B cell (primary cell): ENCODE results near the gene ZDHHC24. TPM values are rescaled to one million over a fixed set of nuclear protein-coding genes. Genes with fewer than 3 reads are reported as not detected.

Experiments
- ATAC-seq: fragments of 200-7000 bp; cut with Tn5 transposase; one replicate; pipeline ENCODE4 v1.10.0; 2021; ENCODE audit warnings: low read depth, mild to moderate bottlenecking, moderate number of reproducible peaks, moderate library complexity
- CTCF ChIA-PET: fragments of 350-600 bp; sonication (Branson Sonifier 250); formaldehyde crosslinking; loops from one replicate; lab custom pipeline; 2021; ENCODE audit warnings: antibody characterized with exemption, inconsistent platforms; lab: Charles Lee
- POLR2A ChIA-PET: fragments of 350-600 bp; sonication (Branson Sonifier 250); formaldehyde crosslinking; loops from one replicate; lab custom pipeline; 2021; ENCODE audit warnings: antibody characterized with exemption; lab: Charles Lee
- DNase-seq: peaks from one replicate; pipeline ENCODE4 v3.0.0; 2013
- H2AFZ ChIP-seq: 2 replicates; pipeline ENCODE4 v1.6.1; 2012; ENCODE audit warnings: mild to moderate bottlenecking, low read depth, low read length; ENCODE audit not compliant: insufficient read depth, poor library complexity, severe bottlenecking
- H3K27ac ChIP-seq, 2 donors: 1 replicate in 1 of 2; 2 replicates in 1 of 2; pipeline ENCODE4 v1.5.1; 2012 to 2013; ENCODE audit warnings: low read length in 2 of 2, mild to moderate bottlenecking in 2 of 2, moderate library complexity in 1 of 2
- H3K27me3 ChIP-seq, 4 experiments: fragments of 200-600 bp in 1 of 4; sonication (generic) in 1 of 4; replicated peaks in 1 of 4; 1 replicate in 2 of 4; 2 replicates in 2 of 4; pipeline versions ENCODE4 v1.6.1 to v1.7.0; 2013 to 2016; ENCODE audit warnings: low read length in 3 of 4, mild to moderate bottlenecking in 2 of 4, mixed read lengths in 1 of 4, moderate library complexity in 1 of 4; ENCODE audit not compliant: insufficient read depth in 4 of 4, control insufficient read depth in 3 of 4; ENCODE audit errors: control extremely low read depth in 1 of 4
- H3K36me3 ChIP-seq, 2 experiments: replicated peaks in 1 of 2; 1 replicate in 1 of 2; 2 replicates in 1 of 2; pipeline versions ENCODE4 v1.6.1 to v1.7.1; 2013; ENCODE audit warnings: low read length in 1 of 2; ENCODE audit not compliant: insufficient read depth in 2 of 2, control insufficient read depth in 1 of 2; ENCODE audit errors: control extremely low read depth in 1 of 2, extremely low read depth in 1 of 2
- H3K4me1 ChIP-seq, 2 donors: fragments of 200-600 bp in 1 of 2; sonication (generic) in 1 of 2; 1 replicate in 1 of 2; 2 replicates in 1 of 2; pipeline versions ENCODE4 v1.5.1 to v1.6.1; 2013 to 2017; ENCODE audit warnings: low read length in 2 of 2; ENCODE audit not compliant: control insufficient read depth in 2 of 2, insufficient read depth in 2 of 2
- H3K4me2 ChIP-seq: replicated peaks from 2 replicates; pipeline ENCODE3; 2012; ENCODE audit warnings: mild to moderate bottlenecking, low read depth, low read length; ENCODE audit not compliant: poor library complexity, severe bottlenecking
- H3K4me3 ChIP-seq, 5 experiments: fragments of 200-600 bp in 1 of 5; sonication (generic) in 1 of 5; 1 replicate in 3 of 5; 2 replicates in 2 of 5; pipeline versions ENCODE4 v1.5.1 to v1.7.0; 2011 to 2016; ENCODE audit warnings: low read length in 4 of 5, mild to moderate bottlenecking in 4 of 5, low read depth in 2 of 5, control low read depth in 1 of 5, moderate library complexity in 1 of 5; ENCODE audit not compliant: insufficient read depth in 1 of 5; ENCODE audit errors: control extremely low read depth in 1 of 5, extremely low read depth in 1 of 5
- H3K79me2 ChIP-seq: fragments of 200-600 bp; sonication (generic); one replicate; pipeline ENCODE4 v1.6.0; 2016; ENCODE audit warnings: low read length; ENCODE audit not compliant: control insufficient read depth, insufficient read depth
- H3K9ac ChIP-seq: fragments of 200-600 bp; sonication (generic); 2 replicates; pipeline ENCODE4 v1.6.1; 2017; ENCODE audit warnings: mild to moderate bottlenecking, low read length, moderate library complexity
- H3K9me3 ChIP-seq, 3 donors: one replicate each; pipeline versions ENCODE4 v1.6.1 to v1.7.1; 2013; ENCODE audit warnings: low read length in 2 of 3; ENCODE audit not compliant: control insufficient read depth in 2 of 3, insufficient read depth in 1 of 3; ENCODE audit errors: control extremely low read depth in 1 of 3
- H4K20me1 ChIP-seq: 2 replicates; pipeline ENCODE4 v1.6.0; 2012; ENCODE audit warnings: mild to moderate bottlenecking, low read length; ENCODE audit not compliant: insufficient read depth, control insufficient read depth, poor library complexity, severe bottlenecking
- H3K27ac Mint-ChIP-seq: one replicate; pipeline ENCODE4 v1.8.0; 2021; ENCODE audit warnings: mixed read lengths
- H3K27me3 Mint-ChIP-seq: one replicate; pipeline ENCODE4 v1.8.0; 2021; ENCODE audit warnings: mixed read lengths
- H3K4me1 Mint-ChIP-seq: one replicate; pipeline ENCODE4 v1.8.0; 2021; ENCODE audit warnings: mixed read lengths
- H3K4me3 Mint-ChIP-seq: one replicate; pipeline ENCODE4 v1.8.0; 2021; ENCODE audit warnings: mixed read lengths
- H3K9me3 Mint-ChIP-seq: one replicate; pipeline ENCODE4 v1.8.0; 2022; ENCODE audit warnings: mixed read lengths; ENCODE audit not compliant: insufficient read depth
- CTCF ChIP-seq: fragments of 200-600 bp; IDR thresholded peaks from one replicate; pipeline ENCODE4 v1.8.0; 2022; ENCODE audit warnings: antibody characterized with exemption, mild to moderate bottlenecking
- EZH2 ChIP-seq: IDR thresholded peaks from 2 replicates; pipeline ENCODE4 v1.6.1; 2012; ENCODE audit warnings: borderline replicate concordance, low read depth, mild to moderate bottlenecking, moderate library complexity, low read length; ENCODE audit not compliant: insufficient read depth, poor library complexity, severe bottlenecking
- WGBS: methylation state at CpG from one replicate; pipeline ENCODE4 v1.1.5; 2013; ENCODE audit warnings: missing lambda C conversion rate; ENCODE audit not compliant: insufficient coverage; 5-methylcytosine and 5-hydroxymethylcytosine counted together
- intact Hi-C: fragments of 100-400 bp; cut with micrococcal nuclease; formaldehyde crosslinking; loops from one replicate; pipeline ENCODE4 v1.10.0; 2022
- polyA plus RNA-seq: library from polyadenylated mRNA; depleted of rRNA; stranded (reverse); fragments of >200 nt; gene quantifications from 2 replicates; pipeline ENCODE4 v1.2.3, GENCODE V29; 2012
- total RNA-seq, 2 donors: library from RNA; stranded (reverse); fragments of 120-200 nt in 1 of 2; gene quantifications; 1 replicate in 1 of 2; 2 replicates in 1 of 2; pipeline versions ENCODE4 v1.2.3 to v1.2.4, GENCODE V29; 2013 to 2022

Gene ZDHHC24
- total and polyA plus RNA-seq, 2 donors (not counting 1 experiment from before 2014, with no cell fraction given) = 29.7 to 32.6 TPM

- Histone ChIP-seq H3K4me2 (no peak overlapping the region), H3K9ac (no peak overlapping the region), H3K9me3 (no peaks in the 10 kb centered on the region), H3K27ac (no peak overlapping the region), H3K4me3 (no peak overlapping the region), H2AFZ (no peak overlapping the region), H3K27me3 (no peaks in the 10 kb centered on the region), H3K4me1 (no peaks in the 10 kb centered on the region), H3K79me2 (no peaks in the 10 kb centered on the region), H4K20me1 (no peaks in the 10 kb centered on the region), H3K36me3 (peaks cover 1 to 41% of the 10 kb centered on the region in 2 experiments)
- DNase-seq (no peak), ATAC-seq (no peak)
- Mint-ChIP-seq H3K4me1 (no peaks in the 10 kb centered on the region), H3K9me3 (no peaks in the 10 kb centered on the region), H3K27ac (no peak overlapping the region), H3K4me3 (no peak overlapping the region), H3K27me3 (no peaks in the 10 kb centered on the region)
- TF ChIP-seq EZH2 (no peak), CTCF (no peak)
- 100% methylated on average over 11 of the region's 14 CpGs for WGBS
- CTCF ChIA-PET = no interaction called here
- intact Hi-C loops = no loop called here
- POLR2A ChIA-PET = no interaction called here
Measured at GRCh38 chr11:66494935-66495334, 50.9 kb downstream of the ZDHHC24 start.

- Histone ChIP-seq H3K4me2 (no peak overlapping the region), H3K79me2 (no peaks in the 10 kb centered on the region), H3K9me3 (no peaks in the 10 kb centered on the region), H3K36me3 (peaks cover 1 to 45% of the 10 kb centered on the region in 2 experiments), H3K4me3 (no peak overlapping the region), H3K27me3 (no peaks in the 10 kb centered on the region), H3K27ac (no peak overlapping the region), H4K20me1 (no peaks in the 10 kb centered on the region), H2AFZ (no peak overlapping the region), H3K9ac (no peak overlapping the region), H3K4me1 (no peaks in the 10 kb centered on the region)
- H3K4me3 Mint-ChIP-seq = no peak overlapping the region
- CTCF ChIA-PET = interaction anchor here (1.3 kb wide), 1 partner anchor 14 kb away, joined by 3 read pairs; the partner anchor contains the start of gene DPP3
- H3K9me3 Mint-ChIP-seq = no peaks in the 10 kb centered on the region
- POLR2A ChIA-PET = no interaction called here
- no peaks in the 10 kb centered on the region for H3K27me3 Mint-ChIP-seq
- no peak overlapping the region for H3K27ac Mint-ChIP-seq
- no peaks in the 10 kb centered on the region for H3K4me1 Mint-ChIP-seq
- TF ChIP-seq CTCF = no peak
- TF ChIP-seq EZH2 = no peak
- intact Hi-C loops = no loop called here
- 96% methylated on average over 7 of the region's 7 CpGs for WGBS
- ATAC-seq (no peak), DNase-seq (no peak)
Measured at GRCh38 chr11:66494458-66494857, 51.4 kb downstream of the ZDHHC24 start.
